ENCODE results near the gene IL1RAP.

Gene IL1RAP

DNA sequence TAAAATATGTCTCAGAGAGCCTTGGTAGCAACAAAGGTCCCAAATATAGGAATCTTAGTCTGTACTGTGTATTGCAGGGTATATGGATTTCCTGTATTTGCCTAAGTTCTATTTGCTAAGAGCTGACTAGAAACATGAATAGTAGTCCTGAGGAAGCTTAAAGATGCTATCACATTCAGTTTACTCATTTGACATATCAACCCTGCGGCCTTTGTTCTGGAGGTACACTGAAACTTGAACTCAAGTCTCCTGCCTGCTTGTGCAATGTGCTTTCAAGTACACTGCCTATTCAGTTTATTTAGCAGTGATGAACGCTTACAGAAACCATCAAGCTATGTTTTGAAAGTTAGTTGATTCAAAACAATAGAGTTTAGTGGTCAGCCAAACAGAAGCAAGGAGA is 21.1 kb downstream of the IL1RAP start:
- TF ChIP-seq, protein P1, sequence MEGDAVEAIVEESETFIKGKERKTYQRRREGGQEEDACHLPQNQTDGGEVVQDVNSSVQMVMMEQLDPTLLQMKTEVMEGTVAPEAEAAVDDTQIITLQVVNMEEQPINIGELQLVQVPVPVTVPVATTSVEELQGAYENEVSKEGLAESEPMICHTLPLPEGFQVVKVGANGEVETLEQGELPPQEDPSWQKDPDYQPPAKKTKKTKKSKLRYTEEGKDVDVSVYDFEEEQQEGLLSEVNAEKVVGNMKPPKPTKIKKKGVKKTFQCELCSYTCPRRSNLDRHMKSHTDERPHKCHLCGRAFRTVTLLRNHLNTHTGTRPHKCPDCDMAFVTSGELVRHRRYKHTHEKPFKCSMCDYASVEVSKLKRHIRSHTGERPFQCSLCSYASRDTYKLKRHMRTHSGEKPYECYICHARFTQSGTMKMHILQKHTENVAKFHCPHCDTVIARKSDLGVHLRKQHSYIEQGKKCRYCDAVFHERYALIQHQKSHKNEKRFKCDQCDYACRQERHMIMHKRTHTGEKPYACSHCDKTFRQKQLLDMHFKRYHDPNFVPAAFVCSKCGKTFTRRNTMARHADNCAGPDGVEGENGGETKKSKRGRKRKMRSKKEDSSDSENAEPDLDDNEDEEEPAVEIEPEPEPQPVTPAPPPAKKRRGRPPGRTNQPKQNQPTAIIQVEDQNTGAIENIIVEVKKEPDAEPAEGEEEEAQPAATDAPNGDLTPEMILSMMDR (conservative IDR thresholded peaks at IDR 0.05; ENCODE audit: control insufficient read depth, insufficient read depth, low read depth, low read length), result no peak
- no peak overlapping the region for H3K4me3 ChIP-seq (ENCODE audit: control insufficient read depth, low read depth, low read length)
- DNase-seq (ENCODE audit: low read depth), result peak; percentile 16

DNA sequence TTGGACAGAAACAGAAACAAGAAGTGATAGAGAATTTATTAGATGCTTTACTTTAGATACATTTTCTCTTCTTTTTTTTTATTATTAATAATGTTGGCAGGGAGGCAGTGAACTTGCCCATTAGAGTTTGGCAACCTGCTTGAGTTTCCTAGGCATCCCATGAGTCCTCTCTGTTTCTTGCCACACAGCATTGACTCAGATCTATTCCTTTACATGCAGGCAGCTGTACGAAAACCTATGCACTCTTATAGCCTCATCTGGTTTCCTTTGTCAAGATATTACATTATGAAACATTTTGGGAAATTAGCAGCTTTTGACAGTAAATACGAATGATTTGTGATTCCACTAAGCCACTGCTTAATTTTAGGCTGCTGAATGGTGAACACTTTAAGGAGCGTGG is 23.3 kb downstream of the IL1RAP start:
- TF ChIP-seq, protein P1 (conservative IDR thresholded peaks at IDR 0.05; ENCODE audit: control insufficient read depth, insufficient read depth, low read depth, low read length), result no peak
- H3K4me3 ChIP-seq (ENCODE audit: control insufficient read depth, low read depth, low read length), result no peak overlapping the region
- DNase-seq (ENCODE audit: low read depth), result peak; percentile 25

DNA sequence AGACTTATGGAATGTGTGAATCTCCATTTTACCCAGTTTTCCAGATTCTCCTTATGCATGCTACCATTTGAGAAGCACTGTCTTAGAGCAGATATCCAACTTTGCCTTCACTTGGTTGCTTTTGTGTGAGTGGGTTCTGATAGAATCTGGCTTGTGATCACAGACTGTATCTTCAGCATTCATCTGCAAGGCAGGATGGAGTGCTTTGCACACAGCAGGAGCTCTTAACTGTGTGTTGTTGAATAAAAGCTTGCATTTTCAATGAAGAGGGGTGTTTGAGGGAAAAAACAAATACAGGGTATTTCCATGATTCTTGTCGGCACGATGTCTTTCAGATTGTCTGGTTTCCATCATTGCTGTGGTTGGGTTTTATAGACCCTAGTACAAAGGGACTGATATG is 24.4 kb downstream of the IL1RAP start:
- no peak for DNase-seq (ENCODE audit: low read depth)
- no peak overlapping the region for H3K4me3 ChIP-seq (ENCODE audit: control insufficient read depth, low read depth, low read length)
- TF ChIP-seq, protein P1 (conservative IDR thresholded peaks at IDR 0.05; ENCODE audit: control insufficient read depth, insufficient read depth, low read depth, low read length), result no peak

DNA sequence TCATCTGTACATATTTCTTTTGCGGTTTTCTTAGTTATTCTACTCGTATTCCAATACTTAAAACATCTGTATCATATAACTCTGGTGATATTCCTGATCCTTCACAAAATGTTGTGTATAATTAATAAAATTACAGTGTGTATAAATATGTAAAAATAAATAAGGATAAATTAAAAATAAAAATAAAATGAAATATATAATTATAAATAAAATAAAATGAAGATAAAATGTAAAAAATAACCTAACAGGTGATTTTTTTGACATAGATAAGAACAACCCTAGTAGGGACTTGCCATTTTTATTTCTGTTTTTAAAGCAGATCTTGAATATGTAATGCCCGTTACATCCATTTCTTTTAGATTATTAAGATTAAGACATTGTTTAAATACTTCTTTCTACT is 25.6 kb downstream of the IL1RAP start:
- H3K4me3 ChIP-seq (ENCODE audit: control insufficient read depth, low read depth, low read length), result no peak overlapping the region
- TF ChIP-seq, protein P1 (conservative IDR thresholded peaks at IDR 0.05; ENCODE audit: control insufficient read depth, insufficient read depth, low read depth, low read length), result no peak
- no peak for DNase-seq (ENCODE audit: low read depth)

DNA sequence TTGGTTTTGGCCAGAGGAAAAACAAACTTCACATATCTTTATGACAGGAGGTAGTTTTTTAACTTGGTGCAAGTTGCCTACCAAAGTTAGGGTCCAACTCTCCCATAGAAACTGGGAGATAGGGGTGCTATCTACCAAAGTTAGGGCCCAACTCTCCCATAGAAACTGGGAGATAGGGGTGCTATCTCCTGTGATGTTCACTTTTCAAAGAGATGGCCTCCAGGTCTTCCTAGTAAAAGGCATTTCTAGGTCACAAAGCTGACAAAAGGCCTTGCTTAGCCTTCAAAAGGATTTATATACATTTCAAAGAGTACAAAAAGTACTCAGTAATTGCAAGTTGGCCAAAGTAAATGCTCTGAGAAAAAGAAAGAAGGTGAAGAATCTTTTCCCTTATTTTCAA is 27.1 kb downstream of the IL1RAP start:
- no peak overlapping the region for H3K4me3 ChIP-seq (ENCODE audit: control insufficient read depth, low read depth, low read length)
- TF ChIP-seq, protein P1 (conservative IDR thresholded peaks at IDR 0.05; ENCODE audit: control insufficient read depth, insufficient read depth, low read depth, low read length), result no peak
- no peak for DNase-seq (ENCODE audit: low read depth)

DNA sequence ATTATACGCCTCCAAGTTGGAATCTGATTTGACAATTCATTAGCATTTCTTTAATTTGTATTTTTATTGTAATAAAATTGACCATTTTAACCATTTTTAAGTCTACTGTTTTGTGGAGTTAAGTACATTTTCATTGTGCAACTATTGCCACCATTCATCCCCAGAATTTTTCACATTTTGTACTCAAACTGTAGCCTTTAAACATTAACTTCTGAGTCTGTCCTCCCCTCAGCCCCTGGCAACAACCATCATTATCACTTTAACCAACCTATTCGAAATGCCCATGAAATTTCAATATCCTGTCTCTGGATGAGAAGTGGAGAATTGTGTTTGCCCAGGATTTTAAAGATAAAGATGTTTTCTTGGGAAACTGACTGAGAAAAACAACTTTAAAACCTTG is 27.7 kb downstream of the IL1RAP start:
- TF ChIP-seq, protein P1 (conservative IDR thresholded peaks at IDR 0.05; ENCODE audit: control insufficient read depth, insufficient read depth, low read depth, low read length), result no peak
- no peak for DNase-seq (ENCODE audit: low read depth)
- H3K4me3 ChIP-seq (ENCODE audit: control insufficient read depth, low read depth, low read length), result no peak overlapping the region

DNA sequence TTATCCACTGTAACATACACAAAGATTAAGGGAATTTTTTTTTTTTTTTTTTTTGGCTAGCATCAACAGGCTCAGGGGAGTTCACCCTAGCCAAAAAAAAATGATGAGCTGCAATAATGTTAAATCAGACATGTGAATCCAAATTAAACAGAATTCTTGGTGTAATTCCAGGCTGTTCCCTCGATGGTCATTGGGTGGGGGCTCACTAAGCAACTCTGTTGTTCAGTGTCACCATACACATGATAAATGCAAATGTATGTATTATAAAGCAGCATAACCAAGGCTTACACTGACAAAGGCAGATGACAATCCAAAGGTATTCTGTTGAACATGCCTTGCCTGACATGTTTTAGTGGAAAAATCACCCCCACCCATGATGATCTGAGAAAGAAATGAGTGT is 29.0 kb downstream of the IL1RAP start:
- DNase-seq (ENCODE audit: low read depth), result no peak
- no peak overlapping the region for H3K4me3 ChIP-seq (ENCODE audit: control insufficient read depth, low read depth, low read length)
- TF ChIP-seq, protein P1 (conservative IDR thresholded peaks at IDR 0.05; ENCODE audit: control insufficient read depth, insufficient read depth, low read depth, low read length), result no peak

Measured in fibroblast of mammary gland (primary cell).